ENCODE results near the gene EXD2. TPM values are rescaled to one million over a fixed set of nuclear protein-coding genes. Genes with fewer than 3 reads are reported as not detected.
A peak's percentile ranks its signal among the peaks of the same experiment; 100 is the strongest.

Gene EXD2
- total RNA-seq, 3 donors from 2014 or later = 20.9 to 28.6 (median 27.2) TPM

DNA sequence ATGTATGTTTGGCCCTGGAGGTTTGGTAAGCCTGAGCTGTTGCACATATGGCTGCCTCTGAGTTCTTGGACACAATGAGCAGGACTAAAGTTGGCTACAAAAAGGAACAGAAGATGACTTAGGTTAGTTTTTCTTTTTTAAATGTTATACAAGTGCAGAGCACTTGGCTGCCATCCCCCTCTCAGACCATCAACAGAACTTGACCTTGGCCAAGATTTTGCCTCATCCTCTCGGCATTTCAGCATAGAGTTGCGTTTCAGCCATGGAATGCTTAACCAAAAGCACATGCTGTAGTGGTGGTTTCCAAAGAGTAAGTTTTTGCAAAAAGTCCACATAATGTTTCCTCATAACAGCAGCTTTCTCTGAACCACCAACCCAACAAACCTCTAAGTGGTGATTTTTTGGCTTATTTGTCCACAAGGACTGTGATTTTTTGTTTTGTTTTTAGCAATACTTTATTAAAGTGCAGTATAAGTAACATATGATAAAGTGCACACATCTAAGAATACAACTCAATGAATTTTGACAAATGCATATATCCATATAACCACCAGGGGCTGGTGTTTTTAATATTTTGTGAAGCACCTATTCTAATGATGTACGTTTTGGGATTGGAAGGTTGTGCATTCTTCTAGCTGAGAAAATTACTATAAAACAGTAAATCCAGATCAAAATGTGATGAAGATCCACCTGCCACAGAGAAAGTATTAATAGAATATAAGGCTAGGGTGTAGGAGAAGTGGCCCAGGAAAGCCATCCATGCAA, 56.6 kb downstream of the EXD2 start:
- intact Hi-C loops (cut with DNase I, micrococcal nuclease) = loop anchor here (10.0 kb wide), 3 partner anchors 97 to 217 kb away; no protein-coding TSS in a partner anchor
- ATAC-seq (peak; percentile 22), DNase-seq (no peak)
- Histone ChIP-seq H3K9me3 (no peaks in the 10 kb centered on the region), H3K4me3 (no peak overlapping the region), H3K36me3 (ENCODE audit: low read depth) (no peaks in the 10 kb centered on the region), H3K4me1 (ENCODE audit: low read depth) (no peaks in the 10 kb centered on the region)
- no peak for TF ChIP-seq CTCF (IDR thresholded peaks at IDR 0.05)

DNA sequence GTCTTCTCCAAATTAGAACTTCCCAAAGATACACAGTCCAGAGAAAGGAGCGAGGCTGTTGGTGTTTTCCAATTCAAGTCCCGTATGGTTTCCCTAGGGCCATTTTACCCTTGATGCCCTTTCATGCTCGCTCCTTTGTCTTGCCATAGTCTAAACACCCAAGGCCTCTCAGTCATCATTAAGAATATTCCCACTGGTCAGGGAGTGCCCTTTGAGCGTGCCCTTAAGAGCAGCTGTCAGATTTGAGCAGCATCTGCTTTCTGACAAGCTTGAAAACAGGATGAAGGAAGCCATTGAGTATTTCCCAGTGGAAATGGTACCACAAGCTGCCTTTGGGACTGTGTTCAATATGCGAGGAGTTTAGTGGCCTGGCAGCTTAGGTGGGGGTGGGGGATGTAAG, 58.3 kb downstream of the EXD2 start:
- ATAC-seq (no peak), DNase-seq (no peak)
- no peaks in the 10 kb centered on the region for H3K9me3 ChIP-seq
- no peaks in the 10 kb centered on the region for H3K4me1 ChIP-seq (ENCODE audit: low read depth)
- no peak for TF ChIP-seq CTCF (IDR thresholded peaks at IDR 0.05)
- H3K4me3 ChIP-seq = no peak overlapping the region
- intact Hi-C loops (cut with DNase I, micrococcal nuclease) = loop anchor here (10.0 kb wide), 3 partner anchors 95 to 215 kb away; no protein-coding TSS in a partner anchor
- H3K36me3 ChIP-seq (ENCODE audit: low read depth) = no peaks in the 10 kb centered on the region

DNA sequence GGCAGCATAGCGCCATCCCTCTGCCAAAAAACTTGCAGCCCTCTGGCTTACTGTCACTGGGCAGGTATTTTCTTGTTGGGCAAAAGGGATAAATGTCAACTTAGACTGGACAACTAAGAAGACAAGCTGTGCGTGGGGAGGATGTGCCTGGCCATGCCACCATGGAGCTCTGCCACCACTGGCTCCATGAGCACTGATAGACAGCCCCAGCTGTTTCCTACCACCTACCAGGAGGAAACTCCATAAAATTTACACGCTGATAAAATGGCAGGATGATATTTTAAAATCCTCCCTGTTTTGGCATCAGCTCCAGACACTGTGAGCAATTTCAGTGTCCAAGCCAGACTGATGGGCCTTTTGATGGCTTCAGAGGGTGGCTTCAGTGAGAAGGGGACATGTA, 61.6 kb downstream of the EXD2 start:
- intact Hi-C loops (cut with DNase I, micrococcal nuclease) = no loop called here
- TF ChIP-seq CTCF (IDR thresholded peaks at IDR 0.05) = no peak

GRCh38 chr14:69259168-69259526, 67.8 kb downstream of the EXD2 start:
- Histone ChIP-seq H3K4me3 (no peak overlapping the region), H3K4me1 (ENCODE audit: low read depth) (peaks cover 24% of the 10 kb centered on the region), H3K9me3 (no peaks in the 10 kb centered on the region), H3K36me3 (ENCODE audit: low read depth) (no peaks in the 10 kb centered on the region)
- no peak for ATAC-seq
- no peak for TF ChIP-seq CTCF (IDR thresholded peaks at IDR 0.05)
- intact Hi-C loops (cut with DNase I, micrococcal nuclease) = no loop called here
- DNase-seq = no peak

More for the DNA sequence above, 61.6 kb downstream of the EXD2 start:
- H3K36me3 ChIP-seq (ENCODE audit: low read depth) = no peaks in the 10 kb centered on the region
- H3K9me3 ChIP-seq = no peaks in the 10 kb centered on the region
- ATAC-seq (no peak), DNase-seq (no peak)
- H3K4me3 ChIP-seq = no peak overlapping the region
- no peaks in the 10 kb centered on the region for H3K4me1 ChIP-seq (ENCODE audit: low read depth)

DNA sequence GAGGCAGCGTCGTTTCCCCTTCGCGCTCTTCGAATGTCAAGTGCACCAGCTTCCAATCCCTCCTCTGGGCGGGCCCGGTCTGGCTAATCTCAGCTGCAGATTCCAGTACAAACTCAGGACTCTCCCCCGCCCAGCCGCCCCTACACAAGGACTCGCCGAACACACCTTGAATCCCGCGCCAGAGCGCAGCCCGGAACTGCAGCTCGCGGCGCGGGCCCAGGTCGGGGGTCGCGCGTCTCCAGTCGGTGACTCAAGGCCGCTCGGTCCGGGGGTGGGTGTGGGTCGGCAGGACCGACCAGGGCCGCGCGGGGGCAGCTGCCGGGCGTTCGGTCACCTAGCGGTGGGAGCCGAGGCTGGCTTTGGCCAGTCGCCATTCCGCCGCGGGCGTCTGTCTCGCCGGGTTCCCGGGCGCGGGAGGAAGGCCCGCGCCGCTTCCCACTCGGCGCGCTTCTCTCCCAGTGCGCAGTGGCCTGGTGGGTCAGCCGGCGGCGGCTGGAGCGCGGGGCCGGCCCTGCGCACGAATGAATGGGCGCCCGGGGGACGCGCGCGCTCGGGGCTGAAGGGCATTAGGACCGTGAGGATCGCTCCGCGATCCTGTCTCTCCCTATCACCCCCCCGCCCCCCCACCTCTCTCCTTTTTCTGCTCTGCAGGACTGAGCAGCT, 68.4 kb downstream of the EXD2 start, which contains the start of gene GALNT16:
TSS of gene GALNT16 (plus strand) at position 632 of the 663 bp plus-strand sequence. CDS start 133 bp downstream, outside the sequence.
- H3K36me3 ChIP-seq (ENCODE audit: low read depth) = no peaks in the 10 kb centered on the region
- no peak for TF ChIP-seq CTCF (IDR thresholded peaks at IDR 0.05)
- no peak within 1 kb of the TSS for H3K4me3 ChIP-seq
- peak in 2 of 3 donors; percentile 27 to 36 for DNase-seq
- peak; percentile 24 for ATAC-seq
- H3K9me3 ChIP-seq = no peaks in the 10 kb centered on the region
- H3K4me1 ChIP-seq (ENCODE audit: low read depth) = peaks cover 24% of the 10 kb centered on the region
- intact Hi-C loops (cut with DNase I, micrococcal nuclease) = no loop called here

Data from mucosa of descending colon (tissue), 3 donors.